Endothelial cell of umbilical vein (primary cell): ENCODE data around the gene ZNF681. TPM values are rescaled to one million over a fixed set of nuclear protein-coding genes. Genes with fewer than 3 reads are reported as not detected.

Experiments
- BruUV-seq: library from RNA; stranded (reverse); fragments of 400-500 nt; replicated peaks from 2 replicates; lab custom pipeline; 2021; lab: Mats Ljungman, UMichigan
- CTCF ChIA-PET: fragments of 300-600, 350-600 bp; sonication (Branson Sonifier 250); formaldehyde crosslinking; loops from one replicate; lab custom pipeline; 2021; ENCODE audit warnings: antibody characterized with exemption, inconsistent platforms; lab: Charles Lee
- POLR2A ChIA-PET: fragments of 300-600, 350-600 bp; sonication (Branson Sonifier 250); formaldehyde crosslinking; loops from one replicate; lab custom pipeline; 2021; ENCODE audit warnings: antibody characterized with exemption, inconsistent platforms; lab: Charles Lee
- DNase-seq: peaks from one replicate; pipeline ENCODE4 v3.0.0-alpha.2; 2011; ENCODE audit warnings: low read depth, low spot score
- FAIRE-seq: peaks from 2 replicates; lab custom pipeline; 2011; peaks lifted over from hg19 to GRCh38; lab: Jason Lieb, UNC
- H2AFZ ChIP-seq: 2 replicates; pipeline ENCODE4 v1.6.0; 2012; ENCODE audit warnings: low read depth, low read length, control low read depth, inconsistent platforms
- H3K27ac ChIP-seq: 2 replicates; pipeline ENCODE4 v1.5.1; 2011; ENCODE audit warnings: low read depth, mild to moderate bottlenecking, control low read depth, low read length, moderate library complexity; ENCODE audit not compliant: insufficient read depth
- H3K27me3 ChIP-seq, 2 experiments: 2 replicates each; pipeline versions ENCODE4 v1.6.0 to v1.6.1; 2011; ENCODE audit warnings: low read length in 2 of 2, mixed read lengths in 1 of 2; ENCODE audit not compliant: control insufficient read depth in 2 of 2, insufficient read depth in 2 of 2
- H3K36me3 ChIP-seq, 2 experiments: 2 replicates in 1 of 2; 3 replicates in 1 of 2; pipeline ENCODE4 v1.5.1; 2011; ENCODE audit warnings: low read length in 2 of 2, mild to moderate bottlenecking in 1 of 2, moderate library complexity in 1 of 2; ENCODE audit not compliant: control insufficient read depth in 2 of 2, insufficient read depth in 2 of 2; ENCODE audit errors: extremely low read depth in 1 of 2
- H3K4me1 ChIP-seq: 3 replicates; pipeline ENCODE4 v1.5.1; 2011; ENCODE audit warnings: mild to moderate bottlenecking, low read length; ENCODE audit not compliant: control insufficient read depth, insufficient read depth; ENCODE audit errors: extremely low read depth
- H3K4me2 ChIP-seq: 2 replicates; pipeline ENCODE4 v1.6.1; 2011; ENCODE audit warnings: low read length, control low read depth, mixed read lengths; ENCODE audit not compliant: insufficient read depth
- H3K4me3 ChIP-seq, 3 experiments: fragments of 200-600 bp in 1 of 3; sonication (generic), shearing (Covaris generic) in 1 of 3; replicated peaks in 1 of 3; 2 replicates each; pipeline ENCODE4 v1.5.1; 2011 to 2016; ENCODE audit warnings: control low read depth in 3 of 3, low read length in 3 of 3, mild to moderate bottlenecking in 2 of 3, inconsistent platforms in 1 of 3, low read depth in 1 of 3, moderate library complexity in 1 of 3; ENCODE audit not compliant: insufficient read depth in 1 of 3
- H3K79me2 ChIP-seq: 2 replicates; pipeline ENCODE4 v1.6.0; 2012; ENCODE audit warnings: low read length, inconsistent platforms; ENCODE audit not compliant: control insufficient read depth, insufficient read depth
- H3K9ac ChIP-seq: replicated peaks from 2 replicates; pipeline ENCODE3; 2011; ENCODE audit warnings: low read length, control low read depth; ENCODE audit not compliant: insufficient read depth; ENCODE audit errors: extremely low read depth
- H3K9me1 ChIP-seq: replicated peaks from 3 replicates; pipeline ENCODE4 v1.6.0; 2011; ENCODE audit warnings: mild to moderate bottlenecking, low read length; ENCODE audit not compliant: control insufficient read depth, insufficient read depth; ENCODE audit errors: extremely low read depth
- H3K9me3 ChIP-seq: replicated peaks from 2 replicates; pipeline ENCODE4 v1.5.1; 2012; ENCODE audit warnings: low read length, inconsistent platforms; ENCODE audit not compliant: control insufficient read depth, insufficient read depth
- H4K20me1 ChIP-seq: replicated peaks from 2 replicates; pipeline ENCODE3; 2011; ENCODE audit warnings: mild to moderate bottlenecking, low read length; ENCODE audit not compliant: control insufficient read depth, insufficient read depth; ENCODE audit errors: extremely low read depth
- CTCF ChIP-seq, 2 donors: IDR thresholded peaks; 1 replicate in 1 of 2; 2 replicates in 1 of 2; pipeline ENCODE4 v1.5.1; 2011; ENCODE audit warnings: low read length in 2 of 2, mild to moderate bottlenecking in 2 of 2, moderate library complexity in 2 of 2, control low read depth in 1 of 2, inconsistent platforms in 1 of 2, low read depth in 1 of 2; ENCODE audit not compliant: insufficient read depth in 1 of 2; ENCODE audit errors: extremely low read depth in 1 of 2
- EZH2 ChIP-seq: IDR thresholded peaks from 2 replicates; pipeline ENCODE4 v1.6.1; 2012; ENCODE audit warnings: borderline replicate concordance, low read depth, mild to moderate bottlenecking, moderate library complexity, low read length, inconsistent platforms; ENCODE audit not compliant: severe bottlenecking
- FOS ChIP-seq: IDR thresholded peaks from 2 replicates; pipeline ENCODE4 v1.6.1; 2011; ENCODE audit warnings: mild to moderate bottlenecking, low read length, moderate library complexity, borderline replicate concordance; ENCODE audit not compliant: insufficient read depth
- GATA2 ChIP-seq: IDR thresholded peaks from 2 replicates; pipeline ENCODE4 v1.7.0; 2011; ENCODE audit warnings: low read depth, mild to moderate bottlenecking, moderate library complexity, mixed read lengths, low read length; ENCODE audit not compliant: insufficient read length, insufficient read depth
- JUN ChIP-seq: IDR thresholded peaks from 2 replicates; pipeline ENCODE4 v1.6.1; 2011; ENCODE audit warnings: borderline replicate concordance, low read depth; ENCODE audit not compliant: insufficient read length, insufficient read depth
- MAX ChIP-seq: IDR thresholded peaks from 2 replicates; pipeline ENCODE4 v1.6.1; 2011; ENCODE audit not compliant: insufficient read depth, insufficient read length
- MYC ChIP-seq: IDR thresholded peaks from one replicate; pipeline ENCODE4 v1.6.1; 2011; ENCODE audit warnings: mild to moderate bottlenecking, low read depth, low read length
- POLR2A ChIP-seq: IDR thresholded peaks from 2 replicates; pipeline ENCODE4 v1.6.1; 2012; ENCODE audit warnings: low read depth, mild to moderate bottlenecking, control low read depth, low read length
- POLR2AphosphoS5 ChIP-seq: IDR thresholded peaks from 2 replicates; pipeline ENCODE4 v1.6.1; 2012; ENCODE audit warnings: low read depth, mild to moderate bottlenecking, control low read depth, low read length, moderate library complexity; ENCODE audit not compliant: insufficient read depth
- dilution Hi-C: fragments of 300-500 bp; cut with MboI; formaldehyde crosslinking; loops from one replicate; pipeline ENCODE4 v1.15.0; 2019; ENCODE audit warnings: low sequenced_read_pairs; ENCODE audit not compliant: extremely low pct_ligation_motif_present
- intact Hi-C: fragments of 100-400 bp; cut with micrococcal nuclease; formaldehyde crosslinking; loops from one replicate; pipeline ENCODE4 v1.10.0; 2022
- polyA plus RNA-seq, 4 experiments: library from polyadenylated mRNA; depleted of rRNA in 3 of 4; stranded (reverse) in 3 of 4; unstranded in 1 of 4; fragments of >200 nt; gene quantifications; 2 replicates each; pipeline versions ENCODE4 v1.2.1 to v1.2.3, GENCODE V29; 2011 to 2012; ENCODE audit warnings: missing spikeins in 1 of 4
- total RNA-seq: library from RNA; stranded (reverse); gene quantifications from 2 replicates; pipeline ENCODE4 v1.2.3, GENCODE V29; 2021

Gene ZNF681
- total and polyA plus RNA-seq, 2 donors (not counting 3 experiments of a cell fraction or from before 2014, with no cell fraction given), result 0.07 to 1.9 TPM

GRCh38 chr19:23799321-23799720, 40.6 kb upstream of the ZNF681 start:
- POLR2A ChIA-PET, result no interaction called here
- dilution Hi-C loops, result no loop called here

More at GRCh38 chr19:23799321-23799720, 40.6 kb upstream of the ZNF681 start:
- Histone ChIP-seq H3K4me1 (no peaks in the 10 kb centered on the region), H3K9ac (no peak overlapping the region), H3K27ac (no peak overlapping the region), H3K9me1 (no peaks in the 10 kb centered on the region), H3K79me2 (no peaks in the 10 kb centered on the region), H2AFZ (no peak overlapping the region), H3K4me2 (no peak overlapping the region), H3K9me3 (no peaks in the 10 kb centered on the region), H3K4me3 (no peak overlapping the region), H3K36me3 (no peaks in the 10 kb centered on the region), H3K27me3 (no peaks in the 10 kb centered on the region), H4K20me1 (no peaks in the 10 kb centered on the region)
- intact Hi-C loops, result no loop called here
- no peak for DNase-seq
- CTCF ChIA-PET, result no interaction called here
- no peak for FAIRE-seq
- no peak for TF ChIP-seq JUN
- no peak for TF ChIP-seq EZH2
- TF ChIP-seq GATA2, result no peak
- TF ChIP-seq POLR2AphosphoS5, result no peak
- no peak for TF ChIP-seq FOS
- no peak for TF ChIP-seq MYC
- TF ChIP-seq MAX, result no peak
- no peak for TF ChIP-seq POLR2A
- no peak for TF ChIP-seq CTCF (IDR thresholded peaks at IDR 0.05; ENCODE audit: extremely low read depth in 1 of 2, insufficient read depth in 1 of 2, low read depth in 1 of 2, low read length in 2 of 2)
- BruUV-seq, result no TSS peak
